SHP77 (cell line): Measurements from ENCODE around the gene GMEB2.
"Not testable (repeated sequence)": the region's sequence is repeated elsewhere in the genome, so short reads cannot be mapped to it uniquely, and the experiment has no call there.

Experiments used
- DNase-seq, 2 experiments: peaks; one replicate each; lab custom pipeline; 2025; lab: John Stamatoyannopoulos, UW

Gene GMEB2

DNA sequence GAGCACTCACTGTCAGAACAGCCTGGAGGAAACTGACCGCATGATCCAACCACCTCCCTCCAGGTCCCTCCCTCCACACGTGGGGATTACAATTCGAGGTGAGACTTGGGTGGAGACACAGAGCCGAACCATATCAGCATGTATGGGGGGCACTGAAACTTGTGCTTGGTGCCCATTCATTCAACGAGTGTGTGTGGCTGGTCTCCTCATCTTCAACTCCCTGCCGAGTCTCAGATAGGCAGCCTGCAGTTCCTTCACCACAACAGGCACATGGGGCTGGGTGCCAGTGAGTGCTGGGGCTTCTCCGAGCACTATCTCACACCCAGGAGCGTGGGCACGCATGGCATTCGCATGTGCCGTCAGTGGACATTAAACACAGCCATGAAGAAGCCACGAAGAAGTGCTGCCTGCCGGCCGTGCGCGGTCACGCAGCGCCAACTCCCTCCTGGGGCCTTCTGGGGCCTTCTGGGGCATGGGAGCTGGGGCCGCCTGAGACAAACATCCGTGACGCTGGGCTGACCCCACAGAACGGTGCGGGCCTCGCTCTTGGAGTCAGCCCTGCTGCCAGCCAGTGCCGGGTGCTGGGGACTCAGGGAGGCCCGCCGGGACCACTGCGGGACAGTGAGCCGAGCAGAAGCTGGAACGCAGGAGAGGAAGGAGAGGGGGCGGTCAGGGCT lies 30.5 kb upstream of the GMEB2 start:
- DNase-seq = peak; percentile 32 to 59

DNA sequence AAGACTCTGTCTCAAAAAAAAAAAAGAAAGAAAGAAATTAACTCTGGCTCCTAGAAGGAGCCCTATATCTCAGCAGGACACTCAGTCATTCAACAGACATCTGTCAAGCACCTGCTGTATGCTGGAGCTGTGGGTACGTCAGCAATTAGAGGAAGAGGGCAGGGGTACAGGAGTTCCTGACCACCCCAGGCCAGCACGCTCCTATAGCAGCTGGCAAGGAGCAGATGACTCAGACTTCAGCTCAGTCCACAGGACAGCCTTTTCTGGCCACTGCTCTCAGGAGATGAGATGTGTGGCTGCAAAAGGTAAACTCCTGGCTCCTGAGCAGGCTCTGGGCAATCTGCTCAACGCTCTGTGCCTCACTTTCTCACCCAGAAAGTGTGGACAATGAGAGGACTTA lies 29.6 kb upstream of the GMEB2 start:
- no peak for DNase-seq

DNA sequence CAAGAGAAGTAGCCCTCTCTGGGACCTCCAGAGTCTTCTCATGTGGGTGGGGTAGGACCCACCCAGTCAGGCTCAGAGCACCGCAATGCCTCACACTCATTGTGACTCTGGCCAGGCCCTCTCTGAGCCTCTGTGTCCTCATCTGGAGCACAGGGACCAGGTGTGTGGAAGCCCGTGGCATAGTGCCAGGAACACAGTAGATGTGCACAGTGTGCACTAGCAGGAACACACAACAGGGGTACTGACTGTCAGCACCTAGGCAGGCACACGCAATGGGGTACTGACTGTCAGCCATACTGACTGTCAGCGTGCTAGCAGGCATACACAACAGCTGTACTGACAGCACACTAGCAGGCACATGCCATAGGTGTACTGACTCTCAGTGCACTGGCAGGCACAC lies 28.3 kb upstream of the GMEB2 start:
- peak; percentile 49 to 55 for DNase-seq

DNA sequence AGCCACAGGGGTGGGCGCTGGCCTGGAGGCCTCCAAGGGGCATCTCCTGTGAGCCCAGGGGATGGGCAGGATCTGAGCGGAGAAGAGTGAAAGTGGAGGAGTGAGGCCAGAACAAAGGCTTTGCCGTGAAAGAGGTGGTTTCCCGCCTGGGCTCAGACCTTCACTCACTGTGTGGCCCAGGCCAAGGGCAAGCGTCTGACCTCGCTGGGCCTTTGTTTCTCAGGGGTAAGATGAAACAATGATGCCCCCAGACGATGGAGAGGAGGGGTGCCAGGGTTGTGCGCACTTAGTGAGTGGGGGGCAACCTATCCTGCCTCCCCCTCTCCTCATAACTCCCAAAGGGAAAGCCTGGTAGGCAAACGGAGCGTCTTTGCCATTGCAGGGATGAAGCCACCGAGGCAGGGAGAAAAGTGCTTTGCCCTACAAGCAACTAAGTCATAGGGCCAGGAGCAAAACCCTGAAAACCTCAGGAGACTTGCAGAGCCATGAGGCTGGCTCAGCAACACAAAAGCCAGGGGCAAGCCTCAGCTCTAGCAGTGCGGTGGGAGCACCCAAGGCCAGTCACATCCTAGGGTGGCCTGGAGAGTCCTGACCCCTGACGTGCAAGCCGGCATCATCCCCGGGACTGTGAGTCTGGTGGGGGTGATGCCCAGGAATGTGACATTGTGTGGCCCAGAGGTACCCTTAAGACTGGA lies 27.2 kb upstream of the GMEB2 start:
- DNase-seq = no peak

DNA sequence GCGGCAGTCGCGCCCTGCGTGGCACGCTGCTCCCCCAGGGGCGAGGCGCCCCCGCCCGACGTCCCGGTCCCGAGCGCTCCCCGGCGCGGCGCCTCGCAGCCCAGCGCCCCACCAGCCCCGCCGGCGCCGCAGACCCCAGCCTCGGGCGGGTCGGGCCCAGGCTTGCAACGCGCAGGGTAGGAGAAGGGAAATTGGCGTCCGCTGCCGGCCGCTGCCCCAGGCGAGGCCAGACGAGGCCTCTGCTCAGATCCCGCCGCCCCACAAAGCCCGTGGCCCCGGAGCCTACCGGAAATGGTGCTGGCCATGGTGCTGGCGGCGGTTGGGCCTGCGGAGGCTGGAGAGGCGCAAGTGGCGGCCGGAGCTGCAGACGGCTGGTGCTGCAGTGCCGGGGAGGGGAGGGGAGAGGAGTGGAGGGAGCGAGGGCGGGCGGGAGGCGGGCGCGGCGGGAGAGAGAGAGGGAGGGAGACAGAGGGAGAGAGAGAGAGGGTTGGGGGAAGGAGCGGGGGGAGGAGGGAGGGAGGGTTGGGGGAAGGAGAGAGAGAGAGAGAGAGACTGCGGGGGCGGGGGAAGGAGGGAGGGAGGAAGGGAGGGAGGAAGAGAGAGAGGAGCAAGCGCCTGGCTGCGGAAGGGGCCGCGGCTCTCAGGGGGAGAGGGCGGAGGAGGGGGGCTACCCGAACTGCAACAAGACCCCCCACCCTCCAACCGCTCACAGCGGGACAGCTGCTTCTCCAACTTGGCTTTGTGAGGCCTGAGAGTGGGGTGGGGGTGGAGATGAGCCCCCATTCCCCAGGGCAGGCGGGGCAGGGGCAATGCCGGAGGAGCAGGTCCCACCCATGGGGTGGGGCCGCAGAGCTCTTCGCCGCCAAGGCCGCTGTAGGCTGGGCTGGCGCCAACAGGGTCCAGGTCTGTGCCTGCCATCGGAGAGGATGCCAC lies 26.4 kb upstream of the GMEB2 start, which contains the start of gene STMN3:
Gene STMN3 (minus strand): TSS at position 384 of the 933 bp plus-strand sequence. CDS start 79 bp downstream, at position 305.
- DNase-seq = peak; percentile 96 to 98

DNA sequence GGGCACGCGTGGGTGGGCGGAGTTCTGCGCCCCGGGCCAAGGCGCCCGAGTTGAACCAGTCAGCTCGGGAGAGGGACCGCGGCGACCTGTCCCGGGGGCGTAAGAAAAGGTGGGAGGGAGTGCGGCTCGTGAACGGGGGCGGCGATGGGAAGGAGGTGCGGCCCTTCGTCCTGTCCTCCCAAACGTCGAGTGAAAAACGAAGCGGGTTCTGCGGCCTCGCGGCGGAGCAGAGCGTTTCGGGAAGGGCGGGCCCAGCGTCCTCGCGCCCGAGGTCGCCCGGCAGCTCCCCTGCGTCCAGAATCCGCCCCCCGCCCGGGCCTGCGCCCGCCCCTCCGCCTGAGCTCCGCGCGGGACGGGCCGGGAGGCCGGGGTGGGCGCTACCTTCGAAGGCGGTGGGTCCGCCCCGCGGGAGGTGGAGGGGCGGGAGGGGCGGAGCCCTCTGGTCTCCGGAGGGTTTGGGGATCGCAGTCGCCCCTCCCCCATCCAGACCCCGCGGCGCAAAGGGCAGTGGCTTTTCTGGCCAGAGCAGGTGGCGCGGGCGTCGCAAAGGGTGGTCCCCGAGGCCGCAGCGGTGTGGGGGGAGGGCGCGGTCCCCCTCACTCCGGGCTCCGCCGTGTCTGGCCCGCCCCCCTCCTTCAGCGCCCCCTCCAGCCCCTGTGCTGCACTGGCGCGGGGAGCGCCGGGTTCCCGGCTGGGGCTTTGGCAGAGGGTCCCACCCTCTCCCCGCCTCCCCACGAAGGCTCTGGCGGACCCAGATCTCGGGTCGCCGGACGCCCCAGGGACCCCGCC lies 25.5 kb upstream of the GMEB2 start:
- DNase-seq = peak; percentile 25 to 59

DNA sequence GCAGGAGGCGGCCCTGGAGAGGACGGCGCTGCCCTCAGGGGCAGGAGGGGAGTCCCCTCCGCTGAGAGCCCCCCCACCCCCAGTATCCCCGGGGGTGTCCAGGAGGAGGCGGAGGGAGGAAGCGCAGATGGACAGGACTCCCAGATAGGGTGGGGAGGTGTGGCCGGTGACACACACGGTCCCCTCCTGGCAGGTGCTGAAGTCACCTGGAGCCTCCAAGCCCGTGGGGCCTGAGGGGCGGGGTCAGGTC lies 25.0 kb upstream of the GMEB2 start:
- no peak for DNase-seq

DNA sequence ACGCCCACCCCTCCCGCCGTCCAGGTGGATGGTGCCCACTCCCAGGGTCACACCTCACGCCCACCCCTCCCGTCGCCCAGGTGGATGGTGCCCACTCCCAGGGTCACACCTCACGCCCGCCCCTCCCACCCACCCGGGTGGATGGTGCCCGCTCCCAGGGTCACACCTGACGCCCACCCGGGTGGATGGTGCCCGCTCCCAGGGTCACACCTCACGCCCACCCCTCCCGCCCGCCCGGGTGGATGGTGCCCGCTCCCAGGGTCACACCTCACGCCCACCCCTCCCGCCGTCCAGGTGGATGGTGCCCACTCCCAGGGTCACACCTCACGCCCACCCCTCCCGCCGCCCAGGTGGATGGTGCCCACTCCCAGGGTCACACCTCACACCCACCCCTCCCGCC lies 23.6 kb upstream of the GMEB2 start:
- DNase-seq = not testable (repeated sequence)

DNA sequence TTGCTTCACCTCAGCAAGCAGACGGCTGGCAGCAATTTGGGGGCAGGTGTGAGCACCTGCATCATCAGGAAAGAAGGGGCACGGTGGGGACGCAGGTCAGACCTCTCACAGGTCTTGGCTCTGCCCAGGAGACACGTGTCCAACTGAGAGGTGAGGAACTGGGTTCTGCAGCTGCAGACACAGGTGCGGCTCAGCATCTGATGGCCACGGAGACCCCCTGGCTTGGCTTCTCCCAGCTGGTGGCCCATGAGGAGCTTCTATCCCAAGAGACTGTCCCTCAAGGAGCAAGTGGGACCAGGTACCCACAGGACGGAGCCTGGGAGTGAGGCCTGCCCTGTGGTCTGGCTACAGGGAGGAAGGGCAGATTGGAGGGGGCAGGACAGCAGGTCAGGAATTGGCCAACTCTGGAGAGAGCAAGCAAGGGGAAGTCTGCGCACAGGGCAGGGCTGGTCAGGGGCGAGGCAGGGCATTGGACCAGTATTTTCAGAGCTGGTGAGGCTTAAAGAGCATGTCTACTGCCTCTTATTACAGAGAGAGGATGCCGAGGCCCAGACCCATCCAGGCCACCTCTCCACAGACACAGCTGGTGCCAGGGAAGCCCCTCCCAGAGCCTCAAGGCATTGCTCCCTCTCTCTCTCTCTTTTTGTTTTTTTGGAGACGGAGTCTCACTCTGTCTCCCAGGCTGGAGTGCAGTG lies 22.1 kb upstream of the GMEB2 start:
- no peak for DNase-seq

DNA sequence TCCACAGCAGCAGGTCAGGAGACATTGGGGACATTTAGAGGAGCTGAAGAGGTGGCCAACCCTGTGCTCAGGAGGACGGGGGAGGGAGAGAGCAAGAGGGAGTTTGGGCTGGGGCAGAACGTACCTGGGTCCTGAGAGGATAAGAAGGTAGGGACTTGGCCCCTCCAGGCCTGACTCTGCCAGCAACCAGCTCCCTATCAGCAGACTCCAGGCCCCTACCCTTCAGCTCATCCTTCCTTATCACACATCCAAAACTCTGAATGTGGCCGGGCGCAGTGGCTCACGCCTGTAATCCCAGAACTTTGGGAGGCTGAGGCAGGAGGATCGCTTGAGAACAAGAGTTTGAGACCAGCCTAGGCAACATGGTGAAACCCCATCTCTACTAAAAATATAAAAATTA lies 21.3 kb upstream of the GMEB2 start:
- no peak for DNase-seq

DNA sequence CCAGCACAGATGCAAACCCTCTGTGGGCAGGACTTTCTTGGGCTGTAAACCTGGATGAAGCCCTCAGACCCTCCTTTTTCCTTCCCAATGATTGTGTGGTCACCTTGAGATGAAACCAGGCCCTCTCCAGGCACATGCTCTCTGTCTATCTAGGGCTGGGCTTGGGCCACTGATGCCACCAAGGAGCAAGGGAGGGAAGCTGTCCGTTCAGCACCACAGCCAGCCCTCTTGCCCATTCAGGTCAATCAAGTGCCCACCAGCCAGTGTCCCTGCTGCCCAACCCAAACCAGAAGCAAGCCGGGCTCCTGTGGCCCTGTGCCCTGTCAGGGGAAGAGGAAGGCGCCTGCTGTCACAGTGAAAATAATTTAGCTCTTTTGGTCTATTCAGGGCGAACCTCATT lies 18.3 kb upstream of the GMEB2 start:
- DNase-seq = no peak

DNA sequence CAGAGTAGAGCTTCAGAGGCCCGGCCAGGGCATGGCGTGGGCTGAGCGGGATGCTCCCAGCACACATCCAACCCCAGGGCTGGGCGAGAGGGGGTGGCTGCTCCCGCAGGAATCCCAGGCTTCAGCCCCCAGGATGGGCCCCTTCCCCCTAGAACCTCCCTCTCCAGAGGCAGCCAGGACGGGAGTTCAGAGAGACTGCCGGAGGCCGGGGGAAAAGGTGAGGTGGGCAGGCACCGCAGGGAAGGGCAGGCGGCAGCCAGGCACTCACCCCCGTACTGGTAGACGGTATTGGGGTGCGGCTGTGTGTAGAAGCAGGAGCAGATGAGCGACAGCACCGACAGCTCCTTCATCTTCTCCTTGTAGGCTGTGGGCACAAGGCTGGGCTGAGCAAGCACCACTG lies 17.0 kb upstream of the GMEB2 start:
- no peak for DNase-seq

DNA sequence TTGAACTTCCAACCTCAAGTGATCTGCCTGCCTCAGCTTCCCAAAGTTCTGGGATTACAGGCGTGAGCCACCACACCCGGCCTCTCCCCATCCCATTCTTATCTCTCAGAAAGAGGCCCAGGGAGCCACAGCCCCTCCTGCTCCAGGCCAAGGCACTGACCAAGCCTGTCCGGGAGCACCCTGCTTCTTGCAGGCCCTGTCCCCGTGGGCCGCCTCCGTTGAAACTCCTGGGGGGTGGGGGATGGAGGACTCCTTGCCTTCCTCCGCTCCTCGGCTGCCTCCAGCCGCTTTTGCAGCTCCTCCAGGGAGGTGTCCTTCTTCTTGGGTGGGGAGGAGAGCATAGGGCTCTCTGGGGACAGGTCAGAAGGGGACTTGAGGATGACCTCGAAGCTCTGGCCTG lies 16.6 kb upstream of the GMEB2 start:
- DNase-seq = no peak

DNA sequence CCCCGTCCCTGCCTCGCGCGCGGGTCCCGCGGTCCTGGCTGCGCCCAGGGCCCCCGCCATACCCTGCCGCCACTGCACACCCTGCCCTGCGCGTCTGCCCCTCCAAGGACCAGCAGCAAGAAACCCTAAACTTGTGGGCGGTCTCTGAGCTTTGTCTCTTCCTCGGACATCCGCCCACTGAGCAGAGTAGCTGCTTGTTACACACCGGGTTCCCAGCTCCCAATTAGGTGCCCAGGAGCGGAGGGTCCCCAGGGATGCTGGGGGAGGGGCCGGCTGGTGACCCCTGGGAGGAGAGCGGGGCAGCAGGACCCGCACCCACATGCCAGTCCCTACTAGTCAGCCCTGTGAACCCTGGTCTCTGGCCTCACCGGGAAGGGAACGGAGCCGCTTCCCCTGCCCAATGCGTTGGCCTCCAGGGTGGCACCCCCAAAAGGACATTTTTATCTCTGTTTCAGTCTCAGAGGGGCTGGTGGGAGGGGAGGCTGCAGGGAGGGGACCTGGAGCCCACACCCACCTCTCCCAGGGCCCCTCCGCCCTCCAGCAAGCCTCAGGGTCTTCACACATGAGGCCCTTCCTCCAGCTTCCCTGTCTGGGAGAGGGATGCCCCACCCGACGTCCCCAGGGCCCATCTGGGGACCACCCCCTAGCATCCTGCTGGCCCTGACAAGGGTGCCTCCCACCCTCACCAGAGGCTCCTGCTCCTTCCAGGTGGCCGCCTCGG lies 15.8 kb upstream of the GMEB2 start:
- no peak for DNase-seq

DNA sequence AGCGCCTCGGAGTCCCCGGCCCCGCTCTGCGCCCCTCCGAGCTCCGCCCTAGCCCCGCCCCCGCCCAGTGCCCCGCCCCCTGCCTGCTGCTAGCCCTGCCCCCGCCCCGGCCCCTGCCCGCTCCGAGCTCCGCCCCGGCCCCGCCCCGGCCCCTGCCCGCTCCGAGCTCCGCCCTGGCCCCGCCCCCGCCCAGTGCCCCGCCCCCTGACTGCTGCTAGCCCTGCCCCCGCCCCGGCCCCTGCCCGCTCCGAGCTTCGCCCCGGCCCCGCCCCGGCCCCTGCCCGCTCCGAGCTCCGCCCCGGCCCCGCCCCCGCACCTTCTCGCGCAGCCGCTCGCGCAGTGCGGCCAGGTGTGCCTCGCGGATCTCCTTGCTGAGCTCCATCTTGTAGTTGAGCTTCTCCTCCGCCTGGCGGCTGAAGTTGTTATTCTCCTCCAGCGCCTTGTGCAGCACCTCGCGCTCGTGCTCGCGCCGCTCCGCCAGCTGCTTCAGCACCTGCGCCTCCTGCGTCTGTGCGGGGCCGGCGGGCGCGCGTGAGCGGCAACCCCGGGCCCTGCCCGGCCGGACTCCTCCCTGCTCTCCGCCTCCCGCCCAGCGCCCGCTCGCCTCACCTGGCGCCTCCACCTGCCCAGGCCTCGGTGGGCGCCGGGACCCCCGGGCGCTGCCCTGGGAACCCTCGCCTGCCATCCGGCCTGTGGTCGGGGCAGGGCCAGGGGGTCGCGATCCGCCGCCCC lies 15.1 kb upstream of the GMEB2 start:
- peak; percentile 95 to 98 for DNase-seq

DNA sequence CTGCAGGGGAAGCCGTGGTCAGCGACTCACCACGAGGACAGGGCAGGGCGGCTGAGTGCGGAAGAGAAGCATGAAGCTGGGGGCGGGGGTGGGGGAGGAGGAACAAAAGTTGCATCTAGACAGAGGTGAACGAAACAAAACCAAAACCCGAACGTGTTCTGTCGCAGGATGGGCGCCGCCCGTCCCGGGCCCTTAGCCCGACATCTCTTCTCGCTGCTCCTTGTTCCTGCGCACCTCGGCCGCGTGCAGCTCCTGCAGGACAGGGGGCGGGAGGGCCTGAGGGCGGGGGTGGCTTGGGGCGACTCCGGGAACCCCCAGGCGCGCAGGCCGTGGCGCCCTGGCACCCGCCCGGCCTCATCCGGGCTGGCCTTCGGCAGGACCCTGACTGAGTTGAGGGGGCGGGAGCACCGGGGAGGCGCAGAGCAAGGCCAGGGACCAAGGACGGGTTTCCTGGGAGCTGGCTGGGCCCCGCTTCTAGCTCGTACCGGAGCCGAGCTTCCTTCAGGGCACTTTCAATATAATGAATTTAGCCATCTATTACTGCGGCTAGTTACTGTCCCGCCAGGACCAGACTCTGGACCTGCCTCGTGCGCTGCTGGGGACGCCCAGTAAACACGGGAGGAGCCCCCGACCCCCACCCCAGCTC lies 14.4 kb upstream of the GMEB2 start:
- DNase-seq = no peak

DNA sequence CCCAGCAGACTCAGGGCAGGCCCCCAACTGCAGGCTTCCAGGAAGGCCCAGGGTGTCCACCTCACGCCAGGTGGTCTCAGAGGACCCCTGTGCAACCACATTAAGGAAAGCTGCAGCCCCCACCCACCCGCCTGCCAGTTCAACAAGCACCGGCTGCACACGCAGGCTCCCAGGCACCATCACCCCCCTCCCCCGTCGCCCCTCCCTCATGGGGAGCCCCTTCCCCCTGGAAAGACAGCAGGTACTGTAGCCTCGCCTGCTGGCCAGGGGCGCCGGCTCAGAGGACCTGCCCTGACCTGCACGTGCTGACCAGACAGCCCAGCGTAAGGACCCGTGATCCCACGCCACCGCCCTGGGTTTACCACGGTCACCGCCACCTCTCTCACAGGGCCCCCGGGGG lies 13.8 kb upstream of the GMEB2 start:
- not testable (repeated sequence) for DNase-seq

DNA sequence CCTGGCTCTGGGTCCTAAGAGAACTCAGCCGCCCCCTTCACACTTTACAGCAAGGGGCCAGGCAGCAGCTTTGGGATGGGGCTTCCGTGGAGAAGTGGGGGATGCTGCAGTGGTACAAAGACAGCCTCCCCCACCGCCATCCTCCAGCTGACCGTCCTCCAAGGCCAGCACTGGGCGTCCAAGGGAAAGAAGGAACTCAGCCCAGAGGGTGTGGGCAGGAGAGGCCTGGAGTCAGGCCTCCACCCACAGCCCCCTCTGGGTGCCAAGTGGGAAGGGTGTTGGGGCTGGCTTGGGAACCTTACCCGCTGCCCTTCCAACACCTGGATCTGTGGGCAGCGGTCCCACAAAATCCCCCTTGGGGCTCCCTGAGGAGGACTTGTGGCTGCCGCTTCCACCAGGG lies 13.2 kb upstream of the GMEB2 start:
- DNase-seq = no peak

DNA sequence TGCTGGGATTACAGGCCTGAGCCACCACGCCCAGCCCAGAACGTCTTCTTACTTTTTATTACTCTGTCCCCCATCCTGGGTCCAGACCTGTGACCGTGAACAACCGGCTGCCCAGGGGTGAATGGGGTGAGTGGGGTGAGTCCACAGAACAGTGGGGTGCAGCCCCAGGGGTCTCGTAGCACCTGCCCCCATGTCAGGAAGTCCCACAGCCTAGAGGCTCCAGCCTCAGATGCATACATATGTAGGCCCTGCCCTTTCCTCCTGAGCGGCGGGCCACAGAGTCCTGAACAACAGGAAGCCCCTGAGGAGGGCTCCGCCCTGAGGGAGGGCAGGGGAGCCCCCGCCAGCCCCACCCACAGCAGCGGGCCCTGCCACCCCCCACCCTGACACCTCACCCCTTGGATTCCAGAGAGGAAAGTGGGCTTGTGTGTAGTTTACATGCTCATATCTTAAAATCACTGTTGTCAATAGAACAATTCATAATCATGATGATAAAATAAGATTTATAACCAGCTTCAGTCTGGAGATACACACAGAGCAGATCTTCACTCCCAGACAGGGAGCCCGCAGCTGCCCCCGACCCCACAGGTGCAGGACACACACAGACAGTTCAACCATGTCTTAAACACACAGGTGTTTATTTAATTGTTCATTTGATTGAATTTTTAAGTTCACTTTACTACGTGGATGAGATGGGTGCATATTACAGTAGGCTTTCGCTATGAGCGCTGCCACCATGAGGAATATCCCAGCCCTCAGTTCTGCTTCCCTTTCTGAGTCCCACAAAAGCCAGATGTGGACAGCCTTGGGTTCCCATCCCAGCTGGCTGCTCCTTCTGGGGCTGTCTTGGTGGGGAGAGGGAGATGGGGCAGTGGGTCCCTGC lies 12.4 kb upstream of the GMEB2 start:
- DNase-seq = no peak
